ENCODE data around the gene P3H4.

- TF ChIP-seq CTCF (IDR thresholded peaks at IDR 0.05) = no peak
- no peak for TF ChIP-seq ZFX (IDR thresholded peaks at IDR 0.05; ENCODE audit: borderline replicate concordance)
Observed at GRCh38 chr17:41813152-41813680, 1.5 kb upstream of the P3H4 start.
